GM19240 (cell line): ENCODE measurements around the gene DPY19L1.
"Not testable (repeated sequence)": the region's sequence is repeated elsewhere in the genome, so short reads cannot be mapped to it uniquely, and the experiment has no call there.

Experiments
- DNase-seq: peaks from one replicate; pipeline ENCODE4 v3.0.0; 2011; ENCODE audit warnings: low spot score; ENCODE audit not compliant: insufficient read length

Gene DPY19L1

DNA sequence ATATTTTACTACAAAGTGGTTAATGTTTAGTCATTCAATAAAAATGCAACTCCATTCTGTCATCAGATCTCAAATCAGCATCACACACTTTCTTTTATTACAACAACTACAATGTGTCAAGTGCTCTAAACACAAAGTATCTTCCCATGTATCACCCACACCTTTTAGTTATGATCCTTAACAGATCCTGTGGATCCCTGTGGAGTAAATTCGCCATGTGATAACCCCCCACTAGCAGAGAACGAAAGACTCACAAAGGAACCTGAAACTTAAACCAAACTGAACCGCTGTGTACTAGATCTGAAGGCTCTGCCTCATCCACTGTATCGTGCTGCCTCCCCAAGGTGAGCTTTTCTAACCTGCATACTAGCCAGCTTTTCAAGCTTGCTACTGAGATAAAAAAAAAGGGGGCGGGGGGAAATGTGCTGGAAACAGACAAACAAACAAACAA is 1.7 kb downstream of the DPY19L1 start:
- DNase-seq = peak; percentile 38

GRCh38 chr7:35032166-35032565 is 5.1 kb downstream of the DPY19L1 start:
- no peak for DNase-seq

DNA sequence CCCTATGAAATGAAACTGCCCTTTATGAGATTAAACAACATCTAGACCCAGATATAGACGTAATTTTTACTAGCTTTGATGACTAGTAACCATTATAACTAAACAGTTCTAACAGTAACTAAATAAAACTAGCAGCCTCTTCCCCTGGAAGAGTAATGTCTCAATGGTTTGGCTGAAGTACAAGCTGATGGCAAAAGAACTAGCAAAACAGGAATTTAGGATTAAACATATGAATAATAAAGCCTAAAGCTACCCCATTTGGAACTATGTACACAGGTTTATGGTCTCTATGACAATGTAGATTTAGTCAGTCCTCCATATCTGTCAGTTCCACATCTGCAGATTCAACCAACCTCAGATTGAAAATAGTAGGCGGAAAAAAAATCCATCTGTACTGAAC is 6.4 kb downstream of the DPY19L1 start:
- DNase-seq = no peak

GRCh38 chr7:35029311-35029710 is 8.0 kb downstream of the DPY19L1 start:
- DNase-seq = no peak

GRCh38 chr7:35026150-35026549 is 11.1 kb downstream of the DPY19L1 start:
- no peak for DNase-seq

DNA sequence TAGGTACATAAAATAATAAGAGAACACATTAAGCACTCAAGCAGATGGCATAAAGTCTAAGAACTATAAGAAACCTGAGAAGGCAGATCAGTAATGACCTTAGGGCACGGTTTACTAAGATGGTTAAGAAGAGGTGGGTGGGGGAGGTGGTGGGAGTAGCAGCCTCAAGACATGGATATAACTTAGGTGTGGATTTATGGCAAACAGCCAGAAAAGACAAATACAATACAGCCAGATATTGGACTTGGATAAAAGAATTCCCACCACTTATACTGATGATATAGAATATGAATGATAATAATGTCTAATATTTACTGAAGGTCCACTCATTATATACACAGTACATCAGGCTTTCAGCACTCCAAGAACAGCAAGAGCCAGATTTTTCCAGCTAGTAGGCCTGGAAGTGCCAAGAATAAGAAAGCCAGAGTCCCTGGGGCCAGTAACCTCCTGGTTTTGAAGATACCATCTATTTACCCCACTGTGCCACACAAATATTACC is 11.9 kb downstream of the DPY19L1 start:
- no peak for DNase-seq

GRCh38 chr7:35024298-35024697 is 13.0 kb downstream of the DPY19L1 start:
- DNase-seq = no peak

DNA sequence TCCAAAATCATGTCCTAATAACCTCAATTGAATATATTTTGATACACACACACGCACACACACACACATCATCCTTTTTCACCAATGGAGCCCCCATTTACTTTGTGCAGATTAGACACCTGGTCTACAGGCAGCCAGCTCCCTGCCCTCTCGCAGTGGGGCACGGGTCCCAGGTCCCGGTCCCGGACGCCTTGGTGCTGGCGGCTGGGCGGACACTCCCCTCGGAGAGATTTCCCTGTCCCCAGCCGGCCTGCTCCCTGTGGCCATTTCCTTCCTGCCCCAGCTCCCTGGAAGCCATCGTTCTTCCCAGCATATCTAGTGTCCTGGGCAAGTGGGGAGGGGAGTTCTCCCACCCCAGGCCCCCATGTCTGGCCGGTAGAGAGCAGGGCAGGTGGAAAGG is 14.6 kb downstream of the DPY19L1 start:
- no peak for DNase-seq

DNA sequence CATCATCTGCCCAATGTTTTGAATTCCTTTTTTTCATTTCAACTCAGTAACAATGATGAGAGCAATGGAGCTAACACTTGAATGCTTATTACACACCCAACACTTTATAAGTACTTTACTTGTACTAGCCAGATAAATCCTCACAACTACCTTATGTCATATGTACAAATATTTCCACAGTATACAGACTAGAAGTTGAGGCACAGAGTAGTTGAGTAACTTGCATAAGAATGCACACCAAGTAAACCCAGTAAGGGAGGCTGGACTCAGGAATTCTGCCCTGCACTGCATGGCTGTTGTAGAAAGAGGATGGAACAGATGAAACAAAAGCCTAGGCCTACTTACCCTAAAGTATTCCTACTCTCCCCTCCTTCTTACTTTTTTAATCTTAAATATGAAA is 15.8 kb downstream of the DPY19L1 start:
- DNase-seq = no peak

DNA sequence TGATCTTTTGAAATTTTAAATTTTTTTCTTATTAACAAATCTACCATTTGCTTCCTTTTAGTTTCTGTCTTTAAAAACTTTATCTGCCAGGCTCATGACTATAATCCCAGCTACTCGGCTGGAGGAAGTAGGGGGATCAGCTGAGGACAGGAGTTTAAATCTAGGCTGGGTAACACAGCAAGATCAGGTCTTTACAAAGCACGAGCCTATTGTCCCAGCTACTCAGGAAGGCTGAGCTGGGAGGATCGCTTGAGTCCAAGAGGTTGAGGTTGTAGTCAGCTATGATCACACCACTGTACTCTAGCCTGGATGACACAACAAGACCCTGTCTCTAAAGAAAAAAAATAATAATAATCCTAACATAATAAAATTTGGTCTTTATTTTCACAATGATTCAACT is 17.5 kb downstream of the DPY19L1 start:
- DNase-seq = no peak

- DNase-seq = no peak
Measured at GRCh38 chr7:35019179-35019729, 18.0 kb downstream of the DPY19L1 start.

DNA sequence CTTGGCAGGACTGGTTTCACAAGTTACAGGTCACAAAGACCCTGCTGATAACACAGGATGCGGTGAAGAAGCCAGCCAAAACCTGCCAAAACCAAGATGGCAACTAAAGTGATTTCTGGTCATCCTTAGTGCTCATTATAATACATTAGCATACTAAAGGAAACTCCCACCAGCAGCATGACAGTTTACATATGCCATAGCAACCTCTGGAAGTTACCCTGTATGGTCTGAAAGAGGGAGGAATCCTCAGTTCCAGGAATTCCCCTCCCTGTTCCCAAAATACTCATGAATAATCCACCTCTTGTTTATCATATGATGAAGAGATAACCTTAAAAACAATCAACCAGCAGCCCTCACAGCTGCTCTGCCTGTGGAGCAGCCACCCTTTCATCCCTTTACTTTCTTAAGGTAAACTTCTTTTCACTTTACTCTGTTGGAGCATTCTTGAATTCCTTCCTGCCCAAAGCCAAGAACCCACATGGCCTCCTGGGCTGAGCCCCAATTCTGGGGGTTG is 21.9 kb downstream of the DPY19L1 start:
- no peak for DNase-seq

DNA sequence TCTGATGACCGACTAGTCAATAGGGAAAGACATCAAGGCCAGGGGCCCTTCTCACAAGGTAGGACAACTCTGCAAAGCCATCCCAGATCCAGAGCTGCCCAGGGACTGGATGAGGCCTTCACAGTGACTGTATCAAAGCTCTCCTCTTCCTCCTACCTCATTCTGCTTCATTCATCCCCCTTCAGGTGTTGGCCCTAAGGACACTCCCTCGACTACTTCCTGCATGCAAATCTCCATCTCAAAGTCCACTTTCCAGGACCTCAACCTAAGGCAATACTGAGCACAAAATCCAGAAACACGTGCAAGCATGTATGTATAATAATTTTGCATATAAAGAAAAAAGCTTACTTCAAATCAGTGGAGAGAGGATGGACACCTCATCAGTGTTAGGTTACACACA is 25.1 kb downstream of the DPY19L1 start:
- no peak for DNase-seq

GRCh38 chr7:35011085-35011484 is 26.2 kb downstream of the DPY19L1 start:
- DNase-seq = no peak

GRCh38 chr7:35007768-35008167 is 29.5 kb downstream of the DPY19L1 start:
- DNase-seq = no peak

- DNase-seq = no peak
Measured at GRCh38 chr7:35004531-35005095, 32.7 kb downstream of the DPY19L1 start.

GRCh38 chr7:35003679-35004303 is 33.5 kb downstream of the DPY19L1 start:
- no peak for DNase-seq

- DNase-seq = not testable (repeated sequence)
Measured at GRCh38 chr7:35003177-35003650, 34.1 kb downstream of the DPY19L1 start.

DNA sequence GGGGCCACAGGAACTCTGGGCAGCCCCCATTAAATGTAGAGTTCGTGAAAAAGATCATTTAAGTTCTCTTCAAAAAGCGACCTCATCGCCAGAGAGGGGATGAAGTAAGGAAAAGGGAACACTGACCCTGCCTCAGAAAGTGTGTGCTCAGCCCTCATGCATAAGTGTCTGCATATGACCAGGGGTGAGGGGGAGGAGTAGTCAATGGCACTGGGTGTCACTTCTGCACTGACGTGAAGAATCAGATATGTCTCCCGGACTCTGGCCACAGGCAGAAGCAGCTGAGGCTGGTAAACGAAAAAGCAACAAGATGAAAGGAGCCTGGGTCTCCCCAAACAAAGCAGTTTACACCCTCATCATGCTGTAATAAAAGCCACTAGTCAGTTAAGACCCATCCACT is 39.0 kb downstream of the DPY19L1 start:
- DNase-seq = not testable (repeated sequence)

DNA sequence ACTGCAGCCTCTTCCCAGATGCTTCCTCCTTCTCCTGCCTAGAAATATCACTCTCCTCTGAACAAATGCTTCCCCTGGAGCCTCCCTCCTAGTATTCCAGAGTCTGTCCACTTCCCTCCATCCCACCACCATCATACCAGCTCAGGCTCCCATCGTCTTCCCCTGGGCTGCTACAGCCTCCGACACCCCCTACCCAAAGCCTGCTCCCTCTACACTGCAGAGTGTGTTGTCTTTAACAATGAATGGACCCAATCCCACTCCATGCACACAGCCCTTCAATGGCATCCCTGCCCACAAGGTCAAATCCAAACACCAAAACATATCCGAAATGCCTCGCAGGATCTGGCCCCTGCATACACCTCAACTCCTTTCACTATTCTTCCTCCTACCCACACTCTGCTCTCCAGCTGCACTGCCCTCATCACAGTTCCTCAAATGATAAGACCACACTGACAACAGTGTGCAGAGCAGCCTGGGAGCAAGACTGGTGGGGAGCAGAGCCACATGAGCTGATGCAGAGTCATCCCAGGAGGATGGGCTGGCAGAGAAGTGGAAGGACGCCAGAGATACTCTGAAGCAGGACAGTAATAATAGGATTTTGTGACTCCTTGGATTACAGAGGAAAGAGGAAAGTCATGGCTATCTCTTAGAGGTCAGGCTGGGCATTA is 40.7 kb downstream of the DPY19L1 start:
- DNase-seq = not testable (repeated sequence)

GRCh38 chr7:34995757-34996156 is 41.5 kb downstream of the DPY19L1 start:
- no peak for DNase-seq
